ENCODE results near the gene PLXNA2. TPM values are rescaled to one million over a fixed set of nuclear protein-coding genes. Genes with fewer than 3 reads are reported as not detected.
A peak's percentile ranks its signal among the peaks of the same experiment; 100 is the strongest.

The PLXNA2 gene
- total and polyA plus RNA-seq, 2 donors (not counting 3 experiments of a cell fraction or from before 2014, with no cell fraction given): 42.6 to 229 TPM

- H3K9me1 ChIP-seq (replicated peaks; ENCODE audit: control insufficient read depth, extremely low read depth, insufficient read depth, low read length): no peaks in the 10 kb centered on the region
- peak; percentile 80 to 82 for TF ChIP-seq CTCF (IDR thresholded peaks at IDR 0.05; ENCODE audit: extremely low read depth in 1 of 2, insufficient read depth in 1 of 2, low read depth in 1 of 2, low read length in 2 of 2)
- peak; percentile 71 for TF ChIP-seq JUN (IDR thresholded peaks at IDR 0.05; ENCODE audit: borderline replicate concordance, insufficient read depth, insufficient read length, low read depth)
- TF ChIP-seq MAX (IDR thresholded peaks at IDR 0.05; ENCODE audit: insufficient read depth, insufficient read length): no peak
- FAIRE-seq (peak; percentile 59), DNase-seq (ENCODE audit: low read depth, low spot score) (peak; percentile 57)
- peaks cover 2% of the 10 kb centered on the region for H3K79me2 ChIP-seq (ENCODE audit: control insufficient read depth, insufficient read depth, low read length)
- no peak overlapping the region for H2AFZ ChIP-seq (ENCODE audit: low read depth, low read length)
- POLR2A ChIA-PET: no interaction called here
- H3K36me3 ChIP-seq (ENCODE audit: control insufficient read depth in 2 of 2, extremely low read depth in 1 of 2, insufficient read depth in 2 of 2, low read length in 2 of 2): peaks cover 48 to 54% of the 10 kb centered on the region in 2 experiments
- H3K9me3 ChIP-seq (replicated peaks; ENCODE audit: control insufficient read depth, insufficient read depth, low read length): no peaks in the 10 kb centered on the region
- H3K4me3 ChIP-seq (replicated peaks in 1 of 3; ENCODE audit: insufficient read depth in 1 of 3, low read depth in 1 of 3, low read length in 3 of 3): no peak overlapping the region
- H3K27me3 ChIP-seq (ENCODE audit: control insufficient read depth in 2 of 2, insufficient read depth in 2 of 2, low read length in 2 of 2): no peaks in the 10 kb centered on the region
- CTCF ChIA-PET: interaction anchor here (1.4 to 2.4 kb wide), 4 partner anchors 10 to 209 kb away, joined by 5 to 13 read pairs (median 8); partner anchors contain the start of gene PLXNA2
- H4K20me1 ChIP-seq (replicated peaks; ENCODE audit: control insufficient read depth, extremely low read depth, insufficient read depth, low read length): no peaks in the 10 kb centered on the region
- no peak overlapping the region for H3K9ac ChIP-seq (replicated peaks; ENCODE audit: extremely low read depth, insufficient read depth, low read length)
- no peak overlapping the region for H3K4me2 ChIP-seq (ENCODE audit: insufficient read depth, low read length)
- H3K4me1 ChIP-seq (ENCODE audit: control insufficient read depth, extremely low read depth, insufficient read depth, low read length): no peaks in the 10 kb centered on the region
- no TSS peak for BruUV-seq (replicated peaks)
- dilution Hi-C loops (cut with MboI; ENCODE audit: extremely low pct_ligation_motif_present, low sequenced_read_pairs) (no loop called here), intact Hi-C loops (cut with micrococcal nuclease) (loop anchor here (1.0 to 2.0 kb wide), 3 partner anchors 73 to 209 kb away; no protein-coding TSS in a partner anchor)
- H3K27ac ChIP-seq (ENCODE audit: insufficient read depth, low read depth, low read length): peak overlapping the region; percentile 63
These were observed 150.1 kb downstream of the PLXNA2 start for GRCh38 chr1:208093754-208094719.
